SK-N-SH (cell line): Measurements from ENCODE around the gene GPR61. TPM values are rescaled to one million over a fixed set of nuclear protein-coding genes. Genes with fewer than 3 reads are reported as not detected.

ENCODE experiments used
- CTCF ChIA-PET: fragments of 300-600, 350-600 bp; formaldehyde crosslinking; extraction: SDS; loops from one replicate; lab custom pipeline; 2021; lab: Yijun Ruan, JAX
- POLR2A ChIA-PET: fragments of 350-600 bp; sonication (Branson Sonifier 250); formaldehyde crosslinking; extraction: SDS; loops from one replicate; lab custom pipeline; 2020; ENCODE audit warnings: antibody characterized with exemption, inconsistent platforms; lab: Yijun Ruan, JAX
- DNase-seq: peaks from one replicate; pipeline ENCODE4 v3.0.0; 2012
- H2AFZ ChIP-seq: fragments of 200-600 bp; sonication (generic); 2 replicates; pipeline ENCODE4 v1.8.1; 2016; ENCODE audit warnings: antibody characterized with exemption, mild to moderate bottlenecking, low read depth
- H3F3A ChIP-seq: fragments of 200-600 bp; sonication (generic); replicated peaks from 2 replicates; pipeline ENCODE3; 2016; ENCODE audit warnings: antibody characterized with exemption, mild to moderate bottlenecking; ENCODE audit not compliant: insufficient read depth
- H3K27ac ChIP-seq, 2 experiments: fragments of 200-500 bp in 1 of 2; fragments of 200-600 bp in 1 of 2; sonication (Bioruptor generic) in 1 of 2; sonication (generic), shearing (Covaris generic) in 1 of 2; 2 replicates each; pipeline versions ENCODE4 v1.5.1 to v1.6.1; 2014 to 2016; ENCODE audit warnings: low read depth in 2 of 2, inconsistent platforms in 1 of 2, low read length in 1 of 2, mild to moderate bottlenecking in 1 of 2, mixed read lengths in 1 of 2
- H3K27me3 ChIP-seq: fragments of 200-600 bp; sonication (generic), shearing (Covaris generic); 2 replicates; pipeline ENCODE4 v1.6.1; 2016; ENCODE audit warnings: mixed run types; ENCODE audit not compliant: insufficient read depth
- H3K36me3 ChIP-seq, 2 experiments: fragments of 200-500 bp in 1 of 2; fragments of 200-600 bp in 1 of 2; sonication (Bioruptor generic) in 1 of 2; sonication (generic) in 1 of 2; replicated peaks in 1 of 2; 2 replicates each; pipeline versions ENCODE3 to v1.5.1; 2014 to 2016; ENCODE audit warnings: low read length in 1 of 2, mild to moderate bottlenecking in 1 of 2; ENCODE audit not compliant: insufficient read depth in 2 of 2, control insufficient read depth in 1 of 2
- H3K4me1 ChIP-seq, 2 experiments: fragments of 200-500 bp in 1 of 2; fragments of 200-600 bp in 1 of 2; sonication (Bioruptor generic) in 1 of 2; sonication (generic), shearing (Covaris generic) in 1 of 2; 2 replicates each; pipeline versions ENCODE4 v1.5.1 to v1.6.1; 2014 to 2016; ENCODE audit warnings: low read depth in 1 of 2, low read length in 1 of 2, mixed run types in 1 of 2; ENCODE audit not compliant: insufficient read depth in 2 of 2, control insufficient read depth in 1 of 2
- H3K4me2 ChIP-seq: fragments of 200-600 bp; sonication (generic), shearing (Covaris generic); 2 replicates; pipeline ENCODE4 v1.6.1; 2017; ENCODE audit warnings: mixed run types
- H3K4me3 ChIP-seq, 2 experiments: fragments of 200-500 bp in 1 of 2; fragments of 200-600 bp in 1 of 2; sonication (Bioruptor generic) in 1 of 2; sonication (generic), shearing (Covaris generic) in 1 of 2; 2 replicates each; pipeline versions ENCODE4 v1.5.1 to v1.8.1; 2014 to 2016; ENCODE audit warnings: low read depth in 2 of 2, inconsistent platforms in 1 of 2, low read length in 1 of 2, mild to moderate bottlenecking in 1 of 2, mixed read lengths in 1 of 2, moderate library complexity in 1 of 2
- H3K79me2 ChIP-seq: fragments of 200-600 bp; sonication (generic); 2 replicates; pipeline ENCODE4 v1.8.1; 2017; ENCODE audit warnings: mild to moderate bottlenecking; ENCODE audit not compliant: insufficient read depth
- H3K9ac ChIP-seq: fragments of 200-600 bp; sonication (generic); 2 replicates; pipeline ENCODE4 v1.6.1; 2017; ENCODE audit warnings: mixed run types
- H3K9me2 ChIP-seq: fragments of 200-600 bp; sonication (generic); 2 replicates; pipeline ENCODE4 v1.6.1; 2017; ENCODE audit warnings: mixed run types
- H3K9me3 ChIP-seq: fragments of 200-600 bp; sonication (generic); 2 replicates; pipeline ENCODE4 v1.6.1; 2017; ENCODE audit warnings: mixed run types, mild to moderate bottlenecking, moderate library complexity
- H4K20me1 ChIP-seq: fragments of 200-600 bp; sonication (generic); 2 replicates; pipeline ENCODE4 v1.6.1; 2017; ENCODE audit warnings: mild to moderate bottlenecking, mixed run types; ENCODE audit not compliant: insufficient read depth
- FOXM1 ChIP-seq: IDR thresholded peaks from 2 replicates; pipeline ENCODE4 v1.4.0; 2012; ENCODE audit warnings: low read depth, mild to moderate bottlenecking
- MEF2A ChIP-seq: IDR thresholded peaks from 2 replicates; pipeline ENCODE4 v1.4.0; 2012; ENCODE audit warnings: low read depth, borderline replicate concordance
- WGBS: methylation state at CpG from one replicate; pipeline ENCODE4 v1.1.6; 2017; ENCODE audit warnings: low lambda C conversion rate; 5-methylcytosine and 5-hydroxymethylcytosine counted together
- polyA plus RNA-seq, 3 experiments: library from polyadenylated mRNA; depleted of rRNA; stranded (reverse); fragments of >200 nt; gene quantifications; 2 replicates each; pipeline ENCODE4 v1.2.3, GENCODE V29; 2012
- TF ChIP-seq, protein P1 (sequence below): fragments of 150-350 bp; IDR thresholded peaks from 2 replicates; pipeline ENCODE4 v1.6.1; 2017; ENCODE audit warnings: antibody characterized with exemption, low read length, low read depth, borderline replicate concordance
- TF ChIP-seq, protein P2 (sequence below): fragments of 200-600 bp; sonication (generic); IDR thresholded peaks from 2 replicates; pipeline ENCODE4 v1.6.1; 2017; ENCODE audit warnings: antibody characterized with exemption, mild to moderate bottlenecking, moderate library complexity
- TF ChIP-seq, protein P3 (sequence below): IDR thresholded peaks from 2 replicates; pipeline ENCODE4 v1.6.1; 2012; ENCODE audit warnings: mild to moderate bottlenecking, low read depth, low read length, moderate library complexity
- TF ChIP-seq, protein P4 (sequence below): IDR thresholded peaks from 2 replicates; pipeline ENCODE4 v1.4.0; 2012; ENCODE audit warnings: low read depth, borderline replicate concordance
- TF ChIP-seq, protein P5 (sequence below): IDR thresholded peaks from 2 replicates; pipeline ENCODE4; 2012

GPR61 gene
- polyA plus RNA-seq, 1 of the 3 experiments (the other 2 are of a cell fraction), result not detected

DNA sequence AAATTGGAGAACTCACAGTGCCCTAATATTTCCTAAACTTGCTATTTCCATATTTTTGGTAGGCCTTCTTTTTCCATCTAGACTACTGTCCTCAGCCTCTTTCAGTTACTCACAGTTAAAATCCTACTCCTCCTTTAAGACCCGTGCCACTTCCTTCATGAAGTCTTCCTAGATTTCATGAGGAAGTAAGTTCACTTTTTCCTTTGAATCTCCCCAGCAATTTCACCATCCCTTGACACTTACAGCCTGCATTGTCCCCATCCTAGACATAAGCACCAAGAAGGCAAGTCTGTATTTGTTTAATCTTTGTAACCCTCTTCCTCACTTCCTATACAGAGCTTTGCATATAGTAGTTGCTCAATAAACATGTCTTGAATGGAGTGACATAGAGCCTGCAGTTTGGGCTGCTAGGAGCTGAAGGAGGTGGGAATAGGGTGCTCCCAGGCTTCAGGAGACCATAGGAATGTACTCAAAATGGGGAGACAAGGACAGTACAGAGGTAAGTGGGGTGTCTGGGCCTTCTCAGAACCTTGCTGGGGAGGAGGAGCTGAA lies 5.3 kb upstream of the GPR61 start:
- Histone ChIP-seq H2AFZ (no peak overlapping the region), H3K4me2 (no peak overlapping the region), H3K36me3 (no peaks in the 10 kb centered on the region), H3F3A (no peaks in the 10 kb centered on the region), H3K4me1 (peaks cover 0 to 48% of the 10 kb centered on the region in 2 experiments; a peak in 1 of 4 replicates), H3K9me3 (no peaks in the 10 kb centered on the region), H3K27me3 (no peaks in the 10 kb centered on the region), H3K4me3 (no peak overlapping the region), H3K9ac (no peak overlapping the region), H3K79me2 (no peaks in the 10 kb centered on the region), H3K27ac (no peak overlapping the region), H4K20me1 (no peaks in the 10 kb centered on the region), H3K9me2 (no peaks in the 10 kb centered on the region)
- ChIA-PET CTCF (interaction anchor here (0.6 to 26.3 kb wide), 5 partner anchors 9 to 450 kb away, joined by 3 to 1710 read pairs (median 107); partner anchors contain the start of genes AHCYL1, AMIGO1, ATXN7L2 and CYB561D1), POLR2A (interaction anchor here (0.9 kb wide), 1 partner anchor 38 kb away, joined by 3 read pairs; no protein-coding TSS in a partner anchor)
- WGBS, result 71% methylated on average over 1 of the region's 1 CpG
- no peak for DNase-seq
- TF ChIP-seq, protein P1, sequence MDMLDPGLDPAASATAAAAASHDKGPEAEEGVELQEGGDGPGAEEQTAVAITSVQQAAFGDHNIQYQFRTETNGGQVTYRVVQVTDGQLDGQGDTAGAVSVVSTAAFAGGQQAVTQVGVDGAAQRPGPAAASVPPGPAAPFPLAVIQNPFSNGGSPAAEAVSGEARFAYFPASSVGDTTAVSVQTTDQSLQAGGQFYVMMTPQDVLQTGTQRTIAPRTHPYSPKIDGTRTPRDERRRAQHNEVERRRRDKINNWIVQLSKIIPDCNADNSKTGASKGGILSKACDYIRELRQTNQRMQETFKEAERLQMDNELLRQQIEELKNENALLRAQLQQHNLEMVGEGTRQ, result no peak
- TF ChIP-seq, protein P2, sequence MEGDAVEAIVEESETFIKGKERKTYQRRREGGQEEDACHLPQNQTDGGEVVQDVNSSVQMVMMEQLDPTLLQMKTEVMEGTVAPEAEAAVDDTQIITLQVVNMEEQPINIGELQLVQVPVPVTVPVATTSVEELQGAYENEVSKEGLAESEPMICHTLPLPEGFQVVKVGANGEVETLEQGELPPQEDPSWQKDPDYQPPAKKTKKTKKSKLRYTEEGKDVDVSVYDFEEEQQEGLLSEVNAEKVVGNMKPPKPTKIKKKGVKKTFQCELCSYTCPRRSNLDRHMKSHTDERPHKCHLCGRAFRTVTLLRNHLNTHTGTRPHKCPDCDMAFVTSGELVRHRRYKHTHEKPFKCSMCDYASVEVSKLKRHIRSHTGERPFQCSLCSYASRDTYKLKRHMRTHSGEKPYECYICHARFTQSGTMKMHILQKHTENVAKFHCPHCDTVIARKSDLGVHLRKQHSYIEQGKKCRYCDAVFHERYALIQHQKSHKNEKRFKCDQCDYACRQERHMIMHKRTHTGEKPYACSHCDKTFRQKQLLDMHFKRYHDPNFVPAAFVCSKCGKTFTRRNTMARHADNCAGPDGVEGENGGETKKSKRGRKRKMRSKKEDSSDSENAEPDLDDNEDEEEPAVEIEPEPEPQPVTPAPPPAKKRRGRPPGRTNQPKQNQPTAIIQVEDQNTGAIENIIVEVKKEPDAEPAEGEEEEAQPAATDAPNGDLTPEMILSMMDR, result no peak
- TF ChIP-seq MEF2A (no peak), FOXM1 (no peak)
- TF ChIP-seq, protein P3, sequence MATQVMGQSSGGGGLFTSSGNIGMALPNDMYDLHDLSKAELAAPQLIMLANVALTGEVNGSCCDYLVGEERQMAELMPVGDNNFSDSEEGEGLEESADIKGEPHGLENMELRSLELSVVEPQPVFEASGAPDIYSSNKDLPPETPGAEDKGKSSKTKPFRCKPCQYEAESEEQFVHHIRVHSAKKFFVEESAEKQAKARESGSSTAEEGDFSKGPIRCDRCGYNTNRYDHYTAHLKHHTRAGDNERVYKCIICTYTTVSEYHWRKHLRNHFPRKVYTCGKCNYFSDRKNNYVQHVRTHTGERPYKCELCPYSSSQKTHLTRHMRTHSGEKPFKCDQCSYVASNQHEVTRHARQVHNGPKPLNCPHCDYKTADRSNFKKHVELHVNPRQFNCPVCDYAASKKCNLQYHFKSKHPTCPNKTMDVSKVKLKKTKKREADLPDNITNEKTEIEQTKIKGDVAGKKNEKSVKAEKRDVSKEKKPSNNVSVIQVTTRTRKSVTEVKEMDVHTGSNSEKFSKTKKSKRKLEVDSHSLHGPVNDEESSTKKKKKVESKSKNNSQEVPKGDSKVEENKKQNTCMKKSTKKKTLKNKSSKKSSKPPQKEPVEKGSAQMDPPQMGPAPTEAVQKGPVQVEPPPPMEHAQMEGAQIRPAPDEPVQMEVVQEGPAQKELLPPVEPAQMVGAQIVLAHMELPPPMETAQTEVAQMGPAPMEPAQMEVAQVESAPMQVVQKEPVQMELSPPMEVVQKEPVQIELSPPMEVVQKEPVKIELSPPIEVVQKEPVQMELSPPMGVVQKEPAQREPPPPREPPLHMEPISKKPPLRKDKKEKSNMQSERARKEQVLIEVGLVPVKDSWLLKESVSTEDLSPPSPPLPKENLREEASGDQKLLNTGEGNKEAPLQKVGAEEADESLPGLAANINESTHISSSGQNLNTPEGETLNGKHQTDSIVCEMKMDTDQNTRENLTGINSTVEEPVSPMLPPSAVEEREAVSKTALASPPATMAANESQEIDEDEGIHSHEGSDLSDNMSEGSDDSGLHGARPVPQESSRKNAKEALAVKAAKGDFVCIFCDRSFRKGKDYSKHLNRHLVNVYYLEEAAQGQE, result no peak
- TF ChIP-seq, protein P4, sequence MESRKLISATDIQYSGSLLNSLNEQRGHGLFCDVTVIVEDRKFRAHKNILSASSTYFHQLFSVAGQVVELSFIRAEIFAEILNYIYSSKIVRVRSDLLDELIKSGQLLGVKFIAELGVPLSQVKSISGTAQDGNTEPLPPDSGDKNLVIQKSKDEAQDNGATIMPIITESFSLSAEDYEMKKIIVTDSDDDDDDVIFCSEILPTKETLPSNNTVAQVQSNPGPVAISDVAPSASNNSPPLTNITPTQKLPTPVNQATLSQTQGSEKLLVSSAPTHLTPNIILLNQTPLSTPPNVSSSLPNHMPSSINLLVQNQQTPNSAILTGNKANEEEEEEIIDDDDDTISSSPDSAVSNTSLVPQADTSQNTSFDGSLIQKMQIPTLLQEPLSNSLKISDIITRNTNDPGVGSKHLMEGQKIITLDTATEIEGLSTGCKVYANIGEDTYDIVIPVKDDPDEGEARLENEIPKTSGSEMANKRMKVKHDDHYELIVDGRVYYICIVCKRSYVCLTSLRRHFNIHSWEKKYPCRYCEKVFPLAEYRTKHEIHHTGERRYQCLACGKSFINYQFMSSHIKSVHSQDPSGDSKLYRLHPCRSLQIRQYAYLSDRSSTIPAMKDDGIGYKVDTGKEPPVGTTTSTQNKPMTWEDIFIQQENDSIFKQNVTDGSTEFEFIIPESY, result no peak
- TF ChIP-seq, protein P5, sequence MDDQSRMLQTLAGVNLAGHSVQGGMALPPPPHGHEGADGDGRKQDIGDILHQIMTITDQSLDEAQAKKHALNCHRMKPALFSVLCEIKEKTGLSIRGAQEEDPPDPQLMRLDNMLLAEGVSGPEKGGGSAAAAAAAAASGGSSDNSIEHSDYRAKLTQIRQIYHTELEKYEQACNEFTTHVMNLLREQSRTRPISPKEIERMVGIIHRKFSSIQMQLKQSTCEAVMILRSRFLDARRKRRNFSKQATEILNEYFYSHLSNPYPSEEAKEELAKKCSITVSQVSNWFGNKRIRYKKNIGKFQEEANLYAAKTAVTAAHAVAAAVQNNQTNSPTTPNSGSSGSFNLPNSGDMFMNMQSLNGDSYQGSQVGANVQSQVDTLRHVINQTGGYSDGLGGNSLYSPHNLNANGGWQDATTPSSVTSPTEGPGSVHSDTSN, result no peak
